GM21515 (cell line): Measurements from ENCODE around the gene KIAA1143.

Experiments
- ATAC-seq: cut with Tn5 transposase; IDR thresholded peaks from one replicate; pipeline ENCODE4 v1.9.1; 2021; ENCODE audit not compliant: unreplicated experiment

Gene KIAA1143

DNA sequence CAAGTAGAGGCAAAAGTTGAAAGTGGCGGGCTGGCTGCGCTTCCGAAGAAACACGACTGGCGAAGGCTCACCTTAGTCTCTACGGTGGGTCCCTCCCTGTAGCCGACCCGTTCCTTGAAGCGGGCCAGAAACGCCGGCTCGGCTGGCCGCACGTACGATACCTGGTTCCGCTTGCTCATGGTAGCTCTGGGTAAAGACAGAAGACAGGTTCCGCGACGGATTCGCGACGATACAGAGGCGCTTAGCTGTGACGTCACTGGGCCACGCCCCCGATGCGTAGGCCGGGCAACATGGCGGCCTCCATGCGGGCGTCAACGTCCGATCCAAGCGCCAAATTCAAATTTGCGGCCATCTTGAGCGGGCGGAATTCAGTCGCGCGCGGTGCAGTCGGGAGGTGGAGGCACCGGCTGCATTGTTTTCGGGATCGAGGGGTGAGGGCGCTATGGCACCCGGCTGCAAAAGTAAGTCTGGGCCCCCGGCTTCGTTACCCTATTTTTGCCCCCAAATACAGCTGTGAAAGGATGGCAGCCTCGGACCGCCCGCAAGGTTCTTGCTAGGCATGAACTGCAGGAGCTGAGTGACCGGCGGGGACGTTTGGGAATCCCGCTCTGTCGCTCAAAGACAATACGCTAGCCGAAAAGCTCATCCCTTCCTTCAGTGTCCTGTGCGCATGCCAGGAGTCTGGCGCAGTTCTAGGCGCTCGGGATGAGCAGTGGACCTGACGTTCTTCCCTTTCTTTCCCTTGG is at the start of gene KIAA1143, which contains the start of gene KIF15:
TSS of gene KIAA1143 (minus strand) at position 196 of the 746 bp plus-strand sequence. CDS start at position 179, 17 bp downstream.
TSS of gene KIF15 (plus strand) at position 371 of the 746 bp plus-strand sequence. CDS start at position 443, 72 bp downstream.
- peak; percentile 90 for ATAC-seq

DNA sequence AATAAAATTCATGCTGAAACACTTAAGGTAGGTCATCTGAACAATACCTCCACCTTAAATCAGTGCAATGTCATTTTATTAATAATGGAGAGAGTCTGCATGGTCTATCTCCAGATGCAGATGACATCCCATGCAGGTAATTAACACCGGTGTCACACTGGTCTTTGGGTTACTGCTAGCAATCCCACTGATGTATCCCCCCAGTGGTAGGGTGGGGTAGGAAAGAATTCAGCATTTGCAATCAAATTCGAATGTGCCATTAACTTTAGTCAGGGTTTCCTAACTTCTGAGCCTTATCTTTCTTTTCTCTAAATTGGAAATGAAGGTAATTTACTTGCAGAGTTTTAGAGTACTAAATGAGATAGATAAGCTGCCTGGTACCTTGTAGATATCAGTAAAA is 44.5 kb upstream of the KIAA1143 start:
- ATAC-seq: no peak

- no peak for ATAC-seq
Measured at GRCh38 chr3:44803298-44803697, 41.9 kb upstream of the KIAA1143 start.

DNA sequence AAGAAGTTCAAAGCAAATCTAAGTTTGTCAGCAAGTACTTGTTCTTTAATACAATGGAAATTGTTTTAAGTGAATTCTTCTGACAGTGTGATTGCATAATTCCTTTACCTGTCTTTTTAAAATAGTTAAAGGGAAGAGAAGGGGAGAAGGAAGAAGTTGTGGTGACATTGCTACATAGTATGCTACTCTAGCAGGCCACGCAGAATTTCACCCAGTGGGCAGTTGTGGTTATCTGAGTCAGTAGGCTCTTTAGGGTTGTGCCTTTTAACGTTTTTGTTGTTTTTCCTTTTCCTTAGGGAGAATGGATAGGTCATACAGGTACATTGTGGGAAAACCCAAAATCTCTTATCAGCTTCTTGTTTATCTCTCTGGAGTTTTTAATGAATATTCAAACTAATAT is 40.6 kb upstream of the KIAA1143 start:
- ATAC-seq: no peak

DNA sequence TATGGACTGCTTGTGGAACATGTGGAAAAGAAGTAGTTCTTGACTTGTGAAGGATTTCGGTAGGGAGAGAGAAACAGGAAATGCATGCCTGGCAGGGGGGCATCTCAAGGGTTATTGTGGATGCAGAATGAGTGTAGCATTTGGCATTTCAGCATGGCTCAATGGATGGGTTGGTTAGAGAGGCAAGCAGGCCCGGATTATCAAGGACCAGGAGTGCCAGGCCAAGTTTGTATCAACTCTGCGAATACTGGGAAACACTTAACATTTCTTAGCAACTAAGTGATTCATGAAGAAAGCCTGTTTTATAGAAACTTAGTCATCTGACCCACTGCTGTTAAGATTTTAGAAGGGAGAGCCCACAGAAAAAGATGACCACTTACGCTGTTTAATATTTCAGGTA is 33.8 kb upstream of the KIAA1143 start:
- ATAC-seq: no peak

DNA sequence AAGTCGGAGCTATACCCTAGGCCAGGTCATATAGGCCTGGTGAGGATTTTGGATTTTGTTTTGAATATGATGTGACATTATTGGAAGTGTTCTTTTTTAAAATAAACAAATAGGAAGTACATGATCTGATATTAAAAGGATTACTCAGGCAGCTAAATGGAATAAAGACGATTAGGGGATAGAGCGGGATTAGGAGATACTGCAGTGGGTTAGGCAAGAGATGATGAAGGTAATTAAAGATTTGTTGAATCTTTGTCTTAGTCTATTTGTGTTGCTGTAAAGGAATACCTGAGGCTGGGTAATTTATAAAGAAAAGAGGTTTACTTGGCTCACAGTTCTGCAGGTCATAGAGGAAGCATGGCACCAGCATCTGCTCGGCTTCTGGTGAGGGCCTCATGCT is 21.5 kb upstream of the KIAA1143 start:
- no peak for ATAC-seq

DNA sequence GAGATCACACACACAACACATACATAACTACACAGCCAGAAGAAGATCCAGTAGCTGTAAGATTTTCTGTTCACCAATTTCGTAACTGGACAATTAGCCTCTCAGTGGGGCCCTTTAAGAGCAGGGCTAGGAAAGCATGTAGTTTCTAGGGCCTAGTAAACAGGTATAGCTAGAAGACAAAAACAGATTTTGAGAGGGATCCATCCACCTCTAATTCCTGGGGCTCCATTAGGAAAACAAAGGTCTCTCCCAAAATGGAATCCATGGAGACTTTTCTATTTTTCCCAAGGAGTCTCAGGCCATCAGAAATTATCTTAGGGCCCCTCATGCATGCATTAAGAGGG is 10.7 kb upstream of the KIAA1143 start:
- no peak for ATAC-seq

- no peak for ATAC-seq
Measured at GRCh38 chr3:44771424-44772098, 10.1 kb upstream of the KIAA1143 start.

GRCh38 chr3:44764248-44764647 is 2.8 kb upstream of the KIAA1143 start:
- ATAC-seq: no peak

DNA sequence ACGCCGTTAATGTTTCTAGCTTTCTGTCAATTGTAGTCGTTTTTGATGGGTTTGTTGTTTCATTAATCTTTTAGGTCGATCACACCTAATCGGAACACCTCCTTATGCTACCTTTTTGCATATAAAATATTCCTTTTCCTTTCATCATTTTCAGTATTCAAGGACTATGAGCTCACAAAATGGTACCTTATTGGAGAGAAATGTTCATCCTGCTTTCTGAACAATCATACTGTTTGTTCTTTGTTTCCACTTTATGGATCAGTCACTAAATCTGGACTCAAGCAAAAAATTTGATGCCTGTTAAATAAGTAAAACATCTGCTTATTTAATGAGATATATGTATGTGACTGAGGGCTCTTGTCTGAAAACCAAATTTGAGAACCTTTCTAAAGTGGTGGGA is 1.3 kb upstream of the KIAA1143 start:
- ATAC-seq: no peak

- no peak for ATAC-seq
Measured at GRCh38 chr3:44762170-44762677, 805 bp upstream of the KIAA1143 start.

GRCh38 chr3:44761101-44761423 is 357 bp downstream of the KIAA1143 start:
- no peak for ATAC-seq

- no peak for ATAC-seq
Measured at GRCh38 chr3:44734646-44735168, 26.7 kb downstream of the KIAA1143 start.

GRCh38 chr3:44729384-44729910 is 32.0 kb downstream of the KIAA1143 start, which contains the start of gene ZNF501:
ZNF501 (plus strand) TSS chr3:44729635; CDS start chr3:44734422, 4,787 bp downstream.
- peak; percentile 70 for ATAC-seq

- ATAC-seq: no peak
Measured at GRCh38 chr3:44722103-44722401, 39.4 kb downstream of the KIAA1143 start.

- ATAC-seq: no peak
Measured at GRCh38 chr3:44721231-44722102, 40.0 kb downstream of the KIAA1143 start.

DNA sequence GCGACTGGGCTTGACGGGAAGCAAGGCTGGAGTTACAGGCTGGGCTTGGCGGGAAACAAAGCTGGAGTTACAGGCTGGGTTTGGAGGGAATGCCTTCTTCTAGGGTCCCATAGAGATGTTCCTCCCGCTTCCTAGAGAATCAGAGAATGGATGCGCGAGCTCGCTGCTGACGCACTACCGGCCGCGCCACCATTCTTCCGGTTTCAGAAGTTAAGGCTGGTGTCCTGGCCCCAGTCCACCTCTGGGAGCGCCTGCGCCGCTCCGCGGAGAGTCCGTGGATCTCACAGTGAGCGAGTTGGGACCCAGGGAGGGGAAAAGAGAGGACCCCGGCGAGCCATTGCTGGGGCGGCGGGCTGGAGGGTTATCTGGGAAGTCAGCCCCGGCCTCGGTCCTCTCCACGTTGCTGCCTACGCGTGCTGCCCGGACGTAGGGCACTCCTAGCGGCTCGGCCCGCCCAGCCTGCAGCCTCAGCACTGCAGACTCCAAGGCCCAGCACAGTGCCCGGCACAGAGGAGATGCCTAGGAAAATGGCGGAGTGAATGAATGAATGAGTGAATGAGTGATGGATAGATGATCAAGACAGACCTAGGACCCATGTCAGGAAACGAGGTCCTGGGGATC is 48.9 kb downstream of the KIAA1143 start, which contains the start of gene ZNF502:
TSS of gene ZNF502 (plus strand) at position 206 of the 621 bp plus-strand sequence. CDS start 7,602 bp downstream, outside the sequence.
- no peak for ATAC-seq
